ENCODE measurements around the gene ARHGEF18. TPM values are rescaled to one million over a fixed set of nuclear protein-coding genes. Genes with fewer than 3 reads are reported as not detected.

The ARHGEF18 gene
- total and polyA plus RNA-seq, 2 of the 13 experiments (the other 11 are each of a cell fraction or from before 2014, with no cell fraction given), result 4.2 to 17.5 TPM

DNA sequence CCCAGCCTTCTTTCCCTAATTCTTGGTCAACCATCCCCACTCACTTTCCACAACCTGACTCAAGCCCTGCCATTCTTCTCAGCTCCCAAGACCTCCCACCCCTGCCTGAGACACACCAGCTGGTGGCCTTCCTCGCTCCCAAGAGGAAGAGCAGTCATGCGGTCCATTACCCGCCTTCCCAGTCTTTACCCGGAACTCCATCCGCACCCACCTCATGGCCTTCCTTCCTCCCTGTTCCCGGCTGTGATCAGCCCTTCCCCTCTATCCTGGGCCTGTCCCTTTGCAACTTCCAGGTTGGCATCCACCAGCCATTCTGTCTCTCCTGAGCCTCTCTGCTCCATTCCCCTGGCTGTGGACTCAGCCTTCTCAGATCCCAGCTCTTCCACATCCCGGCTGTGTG, 35.9 kb upstream of the ARHGEF18 start:
- H3K27ac ChIP-seq (ENCODE audit: extremely low read length, insufficient read depth, low read length), result no peak overlapping the region
- no peaks in the 10 kb centered on the region for H4K20me1 ChIP-seq (ENCODE audit: insufficient read depth, low read length)
- no peak for DNase-seq (ENCODE audit: low spot score)
- POLR2A ChIA-PET, result no interaction called here
- H3K9ac ChIP-seq (ENCODE audit: insufficient read depth, low read depth, low read length), result no peak overlapping the region
- FAIRE-seq, result no peak
- no peak for ATAC-seq
- no peak overlapping the region for H3K4me3 ChIP-seq (replicated peaks in 1 of 3; ENCODE audit: insufficient read depth in 1 of 3, low read depth in 2 of 3, low read length in 3 of 3)
- H3K4me2 ChIP-seq (ENCODE audit: low read depth, low read length), result no peak overlapping the region
- WGBS (ENCODE audit: low lambda C conversion rate), result 76% methylated on average over 7 of the region's 7 CpGs
- in situ Hi-C loops (cut with HindIII; ENCODE audit: extremely low pct_ligation_motif_present, low pct_unique_long_range_greater_than_20kb) (no loop called here), intact Hi-C loops (cut with micrococcal nuclease; ENCODE audit: unreplicated experiment) (no loop called here)
- CTCF ChIA-PET (ENCODE audit: low intra/inter-chr PET ratio, low total read pairs), result no interaction called here
- no peak overlapping the region for H2AFZ ChIP-seq (ENCODE audit: low read length)
- no peaks in the 10 kb centered on the region; a peak in 1 of 5 replicates for H3K27me3 ChIP-seq (ENCODE audit: control insufficient read depth in 1 of 2, insufficient read depth in 2 of 2, low read length in 2 of 2)
- no peaks in the 10 kb centered on the region for H3K4me1 ChIP-seq (ENCODE audit: insufficient read depth, low read length)
- H3K79me2 ChIP-seq (ENCODE audit: insufficient read depth, low read length), result no peaks in the 10 kb centered on the region
- no peaks in the 10 kb centered on the region for H3K9me3 ChIP-seq (ENCODE audit: low read length)
- BruUV-seq (replicated peaks), result no TSS peak
- no peaks in the 10 kb centered on the region for H3K36me3 ChIP-seq (replicated peaks in 1 of 2; ENCODE audit: control insufficient read depth in 1 of 2, insufficient read depth in 2 of 2, low read length in 2 of 2)
- TF ChIP-seq ZNF337 (CRISPR knock-in tag; IDR thresholded peaks at IDR 0.05; ENCODE audit: borderline replicate concordance, low read depth) (no peak), ZNF501 (CRISPR knock-in tag; IDR thresholded peaks at IDR 0.05) (no peak), ZSCAN12 (CRISPR knock-in tag; IDR thresholded peaks at IDR 0.05) (no peak), FOXP1 (IDR thresholded peaks at IDR 0.05) (no peak), FOXP1 (CRISPR knock-in tag; IDR thresholded peaks at IDR 0.05) (no peak), RXRA (CRISPR knock-in tag; IDR thresholded peaks at IDR 0.05) (no peak), ZNF234 (CRISPR knock-in tag; conservative IDR thresholded peaks at IDR 0.05) (no peak), SALL1 (CRISPR knock-in tag; IDR thresholded peaks at IDR 0.05) (no peak), TAF1 (CRISPR knock-in tag; IDR thresholded peaks at IDR 0.05) (no peak), ZNF550 (CRISPR knock-in tag; IDR thresholded peaks at IDR 0.05; ENCODE audit: borderline replicate concordance) (no peak), EHMT2 (IDR thresholded peaks at IDR 0.05; ENCODE audit: borderline replicate concordance, low read depth, low read length) (no peak)
- TF ChIP-seq, protein P1, sequence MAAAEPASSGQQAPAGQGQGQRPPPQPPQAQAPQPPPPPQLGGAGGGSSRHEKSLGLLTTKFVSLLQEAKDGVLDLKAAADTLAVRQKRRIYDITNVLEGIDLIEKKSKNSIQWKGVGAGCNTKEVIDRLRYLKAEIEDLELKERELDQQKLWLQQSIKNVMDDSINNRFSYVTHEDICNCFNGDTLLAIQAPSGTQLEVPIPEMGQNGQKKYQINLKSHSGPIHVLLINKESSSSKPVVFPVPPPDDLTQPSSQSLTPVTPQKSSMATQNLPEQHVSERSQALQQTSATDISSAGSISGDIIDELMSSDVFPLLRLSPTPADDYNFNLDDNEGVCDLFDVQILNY (CRISPR knock-in tag; conservative IDR thresholded peaks at IDR 0.05), result no peak
- TF ChIP-seq, protein P2, sequence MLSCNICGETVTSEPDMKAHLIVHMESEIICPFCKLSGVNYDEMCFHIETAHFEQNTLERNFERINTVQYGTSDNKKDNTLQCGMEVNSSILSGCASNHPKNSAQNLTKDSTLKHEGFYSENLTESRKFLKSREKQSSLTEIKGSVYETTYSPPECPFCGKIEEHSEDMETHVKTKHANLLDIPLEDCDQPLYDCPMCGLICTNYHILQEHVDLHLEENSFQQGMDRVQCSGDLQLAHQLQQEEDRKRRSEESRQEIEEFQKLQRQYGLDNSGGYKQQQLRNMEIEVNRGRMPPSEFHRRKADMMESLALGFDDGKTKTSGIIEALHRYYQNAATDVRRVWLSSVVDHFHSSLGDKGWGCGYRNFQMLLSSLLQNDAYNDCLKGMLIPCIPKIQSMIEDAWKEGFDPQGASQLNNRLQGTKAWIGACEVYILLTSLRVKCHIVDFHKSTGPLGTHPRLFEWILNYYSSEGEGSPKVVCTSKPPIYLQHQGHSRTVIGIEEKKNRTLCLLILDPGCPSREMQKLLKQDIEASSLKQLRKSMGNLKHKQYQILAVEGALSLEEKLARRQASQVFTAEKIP (CRISPR knock-in tag; IDR thresholded peaks at IDR 0.05; ENCODE audit: borderline replicate concordance), result no peak
- TF ChIP-seq, protein P3, sequence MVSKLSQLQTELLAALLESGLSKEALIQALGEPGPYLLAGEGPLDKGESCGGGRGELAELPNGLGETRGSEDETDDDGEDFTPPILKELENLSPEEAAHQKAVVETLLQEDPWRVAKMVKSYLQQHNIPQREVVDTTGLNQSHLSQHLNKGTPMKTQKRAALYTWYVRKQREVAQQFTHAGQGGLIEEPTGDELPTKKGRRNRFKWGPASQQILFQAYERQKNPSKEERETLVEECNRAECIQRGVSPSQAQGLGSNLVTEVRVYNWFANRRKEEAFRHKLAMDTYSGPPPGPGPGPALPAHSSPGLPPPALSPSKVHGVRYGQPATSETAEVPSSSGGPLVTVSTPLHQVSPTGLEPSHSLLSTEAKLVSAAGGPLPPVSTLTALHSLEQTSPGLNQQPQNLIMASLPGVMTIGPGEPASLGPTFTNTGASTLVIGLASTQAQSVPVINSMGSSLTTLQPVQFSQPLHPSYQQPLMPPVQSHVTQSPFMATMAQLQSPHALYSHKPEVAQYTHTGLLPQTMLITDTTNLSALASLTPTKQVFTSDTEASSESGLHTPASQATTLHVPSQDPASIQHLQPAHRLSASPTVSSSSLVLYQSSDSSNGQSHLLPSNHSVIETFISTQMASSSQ (IDR thresholded peaks at IDR 0.05; ENCODE audit: low read depth), result no peak
- TF ChIP-seq, protein P3 (CRISPR knock-in tag; IDR thresholded peaks at IDR 0.05; ENCODE audit: borderline replicate concordance), result no peak
- TF ChIP-seq, protein P4, sequence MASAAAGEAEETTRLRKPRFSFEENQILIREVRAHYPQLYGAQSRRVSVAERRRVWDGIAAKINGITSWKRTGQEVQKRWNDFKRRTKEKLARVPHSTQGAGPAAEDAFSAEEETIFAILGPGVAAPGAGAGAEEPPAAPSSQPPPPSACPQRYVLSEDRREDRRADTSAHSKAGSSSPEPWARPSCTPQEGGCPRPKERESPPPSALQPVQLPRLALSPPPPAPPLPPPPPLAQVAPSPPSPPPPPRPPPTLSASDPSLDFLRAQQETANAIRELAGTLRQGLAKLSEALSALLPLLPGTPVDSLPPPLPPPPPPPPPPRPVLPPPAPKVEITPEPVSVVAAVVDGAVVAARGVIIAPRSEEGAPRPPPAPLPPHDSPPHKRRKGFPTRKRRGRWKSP (CRISPR knock-in tag; IDR thresholded peaks at IDR 0.05), result no peak
- TF ChIP-seq, protein P5, sequence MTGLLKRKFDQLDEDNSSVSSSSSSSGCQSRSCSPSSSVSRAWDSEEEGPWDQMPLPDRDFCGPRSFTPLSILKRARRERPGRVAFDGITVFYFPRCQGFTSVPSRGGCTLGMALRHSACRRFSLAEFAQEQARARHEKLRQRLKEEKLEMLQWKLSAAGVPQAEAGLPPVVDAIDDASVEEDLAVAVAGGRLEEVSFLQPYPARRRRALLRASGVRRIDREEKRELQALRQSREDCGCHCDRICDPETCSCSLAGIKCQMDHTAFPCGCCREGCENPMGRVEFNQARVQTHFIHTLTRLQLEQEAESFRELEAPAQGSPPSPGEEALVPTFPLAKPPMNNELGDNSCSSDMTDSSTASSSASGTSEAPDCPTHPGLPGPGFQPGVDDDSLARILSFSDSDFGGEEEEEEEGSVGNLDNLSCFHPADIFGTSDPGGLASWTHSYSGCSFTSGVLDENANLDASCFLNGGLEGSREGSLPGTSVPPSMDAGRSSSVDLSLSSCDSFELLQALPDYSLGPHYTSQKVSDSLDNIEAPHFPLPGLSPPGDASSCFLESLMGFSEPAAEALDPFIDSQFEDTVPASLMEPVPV (CRISPR knock-in tag; IDR thresholded peaks at IDR 0.05), result no peak

All from HepG2 (cell line).